Erythroblast (primary cell): ENCODE data around the gene RASAL1.

Experiments
- DNase-seq, 2 experiments: peaks; one replicate each; lab custom pipeline; 2025; lab: John Stamatoyannopoulos, UW
- GATA1 ChIP-seq: IDR thresholded peaks from 2 replicates; pipeline ENCODE4 v1.6.1; 2011; ENCODE audit warnings: low read depth, mild to moderate bottlenecking, control low read depth, low read length, moderate library complexity
- POLR2A ChIP-seq: IDR thresholded peaks from 2 replicates; pipeline ENCODE4 v1.6.1; 2011; ENCODE audit warnings: mild to moderate bottlenecking, low read length

RASAL1 gene

GRCh38 chr12:113111247-113111646 lies 24.3 kb downstream of the RASAL1 start:
- TF ChIP-seq GATA1 (no peak), POLR2A (no peak)
- DNase-seq = no peak

- DNase-seq = no peak
- TF ChIP-seq POLR2A = no peak
Measured at GRCh38 chr12:113109872-113110599, 25.5 kb downstream of the RASAL1 start.

GRCh38 chr12:113109360-113109759 lies 26.2 kb downstream of the RASAL1 start:
- TF ChIP-seq POLR2A (no peak), GATA1 (no peak)

GRCh38 chr12:113108308-113108707 lies 27.3 kb downstream of the RASAL1 start:
- no peak for TF ChIP-seq POLR2A
- TF ChIP-seq GATA1 = no peak
- DNase-seq = peak in 1 of 2 experiments; percentile 7

More at GRCh38 chr12:113109360-113109759, 26.2 kb downstream of the RASAL1 start:
- no peak for DNase-seq

GRCh38 chr12:113106361-113106760 lies 29.2 kb downstream of the RASAL1 start:
- TF ChIP-seq GATA1 (no peak), POLR2A (no peak)

GRCh38 chr12:113105606-113106271 lies 29.8 kb downstream of the RASAL1 start:
- DNase-seq = no peak
- TF ChIP-seq GATA1 (no peak), POLR2A (no peak)

More at GRCh38 chr12:113106361-113106760, 29.2 kb downstream of the RASAL1 start:
- DNase-seq = no peak

GRCh38 chr12:113104953-113105510 lies 30.5 kb downstream of the RASAL1 start:
- TF ChIP-seq POLR2A (no peak), GATA1 (no peak)
- no peak for DNase-seq

GRCh38 chr12:113103756-113104450 lies 31.7 kb downstream of the RASAL1 start:
- TF ChIP-seq POLR2A (no peak), GATA1 (no peak)
- no peak for DNase-seq

- no peak for TF ChIP-seq POLR2A
- TF ChIP-seq GATA1 = no peak
- DNase-seq = no peak
Measured at GRCh38 chr12:113102811-113103210, 32.8 kb downstream of the RASAL1 start.

- TF ChIP-seq GATA1 (no peak), POLR2A (no peak)
- no peak for DNase-seq
Measured at GRCh38 chr12:113101751-113102150, 33.8 kb downstream of the RASAL1 start.

- no peak for TF ChIP-seq GATA1
- no peak for TF ChIP-seq POLR2A
- DNase-seq = no peak
Measured at GRCh38 chr12:113099764-113100163, 35.8 kb downstream of the RASAL1 start.

- TF ChIP-seq POLR2A (no peak), GATA1 (no peak)
- no peak for DNase-seq
Measured at GRCh38 chr12:113099364-113099763, 36.2 kb downstream of the RASAL1 start.

GRCh38 chr12:113098441-113099028 lies 37.0 kb downstream of the RASAL1 start:
- TF ChIP-seq POLR2A = no peak
- TF ChIP-seq GATA1 = no peak
- peak; percentile 49 to 70 for DNase-seq
